ENCODE measurements around the gene MAPK12. TPM values are rescaled to one million over a fixed set of nuclear protein-coding genes. Genes with fewer than 3 reads are reported as not detected.

Gene MAPK12
- total RNA-seq, 2 donors from 2014 or later, result 46.5 to 57.0 TPM

GRCh38 chr22:50255099-50255498 is 6.4 kb downstream of the MAPK12 start:
- no peaks in the 10 kb centered on the region for H3K4me1 ChIP-seq (ENCODE audit: control insufficient read depth, insufficient read depth, low read length)
- Mint-ChIP-seq H3K9me3 (no peaks in the 10 kb centered on the region), H3K36me3 (ENCODE audit: low read depth) (peaks cover 12% of the 10 kb centered on the region), H3K27ac (no peak overlapping the region), H3K4me3 (no peak overlapping the region), H3K4me1 (no peaks in the 10 kb centered on the region), H3K27me3 (ENCODE audit: insufficient read depth) (no peaks in the 10 kb centered on the region)
- H3K27me3 ChIP-seq (ENCODE audit: control insufficient read depth, insufficient read depth, low read length, poor library complexity, severe bottlenecking), result no peaks in the 10 kb centered on the region
- H3K4me3 ChIP-seq (ENCODE audit: low read length), result no peak overlapping the region
- no peak for TF ChIP-seq CTCF (conservative IDR thresholded peaks at IDR 0.05)
- H3K9me3 ChIP-seq (ENCODE audit: control insufficient read depth, low read length), result no peaks in the 10 kb centered on the region
- 87 to 93% methylated on average over 12 to 19 of the region's 19 CpGs for WGBS, 2 experiments (ENCODE audit: insufficient coverage in 1 of 2, insufficient read length in 1 of 2)
- no peak for DNase-seq
- H3K36me3 ChIP-seq (ENCODE audit: control insufficient read depth, insufficient read depth, low read length), result peaks cover 10% of the 10 kb centered on the region
- H3K27ac ChIP-seq (ENCODE audit: low read depth, low read length), result no peak overlapping the region
- H3K9ac ChIP-seq (ENCODE audit: extremely low read depth, low read length, poor library complexity, severe bottlenecking), result no peak overlapping the region

- no peak for DNase-seq
- Mint-ChIP-seq H3K27ac (no peak overlapping the region), H3K4me3 (no peak overlapping the region), H3K27me3 (ENCODE audit: insufficient read depth) (no peaks in the 10 kb centered on the region), H3K36me3 (ENCODE audit: low read depth) (peaks cover 10% of the 10 kb centered on the region), H3K4me1 (no peaks in the 10 kb centered on the region), H3K9me3 (no peaks in the 10 kb centered on the region)
- WGBS, 2 experiments (ENCODE audit: insufficient coverage in 1 of 2, insufficient read length in 1 of 2), result 84 to 97% methylated on average over 5 to 8 of the region's 8 CpGs
- Histone ChIP-seq H3K36me3 (ENCODE audit: control insufficient read depth, insufficient read depth, low read length) (peaks cover 10% of the 10 kb centered on the region), H3K9me3 (ENCODE audit: control insufficient read depth, low read length) (no peaks in the 10 kb centered on the region), H3K9ac (ENCODE audit: extremely low read depth, low read length, poor library complexity, severe bottlenecking) (no peak overlapping the region), H3K4me3 (ENCODE audit: low read length) (no peak overlapping the region), H3K27me3 (ENCODE audit: control insufficient read depth, insufficient read depth, low read length, poor library complexity, severe bottlenecking) (no peaks in the 10 kb centered on the region), H3K27ac (ENCODE audit: low read depth, low read length) (no peak overlapping the region), H3K4me1 (ENCODE audit: control insufficient read depth, insufficient read depth, low read length) (no peaks in the 10 kb centered on the region)
- TF ChIP-seq CTCF (conservative IDR thresholded peaks at IDR 0.05), result no peak
Measured at GRCh38 chr22:50253941-50254340, 7.5 kb downstream of the MAPK12 start.

GRCh38 chr22:50253046-50253915 is 8.2 kb downstream of the MAPK12 start:
- no peaks in the 10 kb centered on the region for H3K27me3 Mint-ChIP-seq (ENCODE audit: insufficient read depth)
- Histone ChIP-seq H3K27me3 (ENCODE audit: control insufficient read depth, insufficient read depth, low read length, poor library complexity, severe bottlenecking) (no peaks in the 10 kb centered on the region), H3K4me3 (ENCODE audit: low read length) (no peak overlapping the region), H3K27ac (ENCODE audit: low read depth, low read length) (no peak overlapping the region), H3K9me3 (ENCODE audit: control insufficient read depth, low read length) (no peaks in the 10 kb centered on the region), H3K36me3 (ENCODE audit: control insufficient read depth, insufficient read depth, low read length) (peaks cover 13% of the 10 kb centered on the region), H3K9ac (ENCODE audit: extremely low read depth, low read length, poor library complexity, severe bottlenecking) (no peak overlapping the region), H3K4me1 (ENCODE audit: control insufficient read depth, insufficient read depth, low read length) (no peaks in the 10 kb centered on the region)
- no peak overlapping the region for H3K27ac Mint-ChIP-seq
- WGBS, 2 experiments (ENCODE audit: insufficient coverage in 1 of 2, insufficient read length in 1 of 2), result 92 to 95% methylated on average over 16 to 22 of the region's 22 CpGs
- H3K36me3 Mint-ChIP-seq (ENCODE audit: low read depth), result peaks cover 9% of the 10 kb centered on the region
- no peak for TF ChIP-seq CTCF (conservative IDR thresholded peaks at IDR 0.05)
- no peaks in the 10 kb centered on the region for H3K9me3 Mint-ChIP-seq
- H3K4me3 Mint-ChIP-seq, result no peak overlapping the region
- no peaks in the 10 kb centered on the region for H3K4me1 Mint-ChIP-seq
- no peak for DNase-seq
